Measurements from ENCODE around the gene SERPINB1. TPM values are rescaled to one million over a fixed set of nuclear protein-coding genes. Genes with fewer than 3 reads are reported as not detected.

The SERPINB1 gene
- total and polyA plus RNA-seq, 2 donors (not counting 3 experiments of a cell fraction or from before 2014, with no cell fraction given), result 6.7 to 24.0 TPM

DNA sequence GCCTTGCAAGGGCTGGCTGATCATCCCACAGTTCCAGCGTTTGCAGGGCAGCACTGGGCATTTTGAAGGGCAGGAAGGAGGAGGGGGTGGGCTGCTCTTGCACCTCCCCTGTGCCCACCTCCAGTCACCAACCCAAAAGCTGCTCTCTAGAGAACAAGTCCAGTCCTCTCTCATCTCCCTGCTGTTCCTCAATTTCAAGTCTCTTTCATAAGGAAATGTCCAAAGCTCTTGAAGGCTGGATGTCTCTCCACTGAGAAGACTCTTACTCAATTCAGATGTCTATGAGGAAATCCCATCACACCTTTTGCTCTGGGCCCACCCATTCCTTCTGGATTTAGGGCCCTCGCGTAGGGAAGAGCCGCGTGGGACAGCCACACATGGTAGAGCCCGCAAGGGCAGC is 44.8 kb downstream of the SERPINB1 start:
- H3K79me2 ChIP-seq (ENCODE audit: control insufficient read depth, insufficient read depth, low read length), result no peaks in the 10 kb centered on the region
- no TSS peak for BruUV-seq (replicated peaks)
- no peak overlapping the region for H3K9ac ChIP-seq (replicated peaks; ENCODE audit: extremely low read depth, insufficient read depth, low read length)
- DNase-seq (ENCODE audit: low read depth, low spot score) (no peak), FAIRE-seq (no peak)
- TF ChIP-seq FOS (IDR thresholded peaks at IDR 0.05; ENCODE audit: borderline replicate concordance, insufficient read depth, low read length) (no peak), MYC (IDR thresholded peaks at IDR 0.05; ENCODE audit: low read depth, low read length) (no peak)
- intact Hi-C loops (cut with micrococcal nuclease) (no loop called here), dilution Hi-C loops (cut with MboI; ENCODE audit: extremely low pct_ligation_motif_present, low sequenced_read_pairs) (no loop called here)
- no peaks in the 10 kb centered on the region for H3K9me1 ChIP-seq (replicated peaks; ENCODE audit: control insufficient read depth, extremely low read depth, insufficient read depth, low read length)
- ChIA-PET POLR2A (no interaction called here), CTCF (interaction anchor here (1.2 to 1.6 kb wide), 3 partner anchors 49 to 136 kb away, joined by 3 to 6 read pairs (median 3); no protein-coding TSS in a partner anchor)
- no peaks in the 10 kb centered on the region for H4K20me1 ChIP-seq (replicated peaks; ENCODE audit: control insufficient read depth, extremely low read depth, insufficient read depth, low read length)
- no peak overlapping the region for H3K4me2 ChIP-seq (ENCODE audit: insufficient read depth, low read length)
- no peak overlapping the region for H3K27ac ChIP-seq (ENCODE audit: insufficient read depth, low read depth, low read length)
- no peak overlapping the region for H3K4me3 ChIP-seq (replicated peaks in 1 of 3; ENCODE audit: insufficient read depth in 1 of 3, low read depth in 1 of 3, low read length in 3 of 3)
- no peaks in the 10 kb centered on the region for H3K27me3 ChIP-seq (ENCODE audit: control insufficient read depth in 2 of 2, insufficient read depth in 2 of 2, low read length in 2 of 2)
- H3K36me3 ChIP-seq (ENCODE audit: control insufficient read depth in 2 of 2, extremely low read depth in 1 of 2, insufficient read depth in 2 of 2, low read length in 2 of 2), result no peaks in the 10 kb centered on the region
- no peaks in the 10 kb centered on the region for H3K9me3 ChIP-seq (replicated peaks; ENCODE audit: control insufficient read depth, insufficient read depth, low read length)
- H2AFZ ChIP-seq (ENCODE audit: low read depth, low read length), result no peak overlapping the region
- peaks cover 15% of the 10 kb centered on the region for H3K4me1 ChIP-seq (ENCODE audit: control insufficient read depth, extremely low read depth, insufficient read depth, low read length)

- CTCF ChIA-PET, result interaction anchor here (1.3 kb wide), 1 partner anchor 50 kb away, joined by 6 read pairs; no protein-coding TSS in a partner anchor
Observed at GRCh38 chr6:2795956-2796355, 45.7 kb downstream of the SERPINB1 start.

More at GRCh38 chr6:2795956-2796355, 45.7 kb downstream of the SERPINB1 start:
- H3K9me3 ChIP-seq (replicated peaks; ENCODE audit: control insufficient read depth, insufficient read depth, low read length), result no peaks in the 10 kb centered on the region
- H3K9me1 ChIP-seq (replicated peaks; ENCODE audit: control insufficient read depth, extremely low read depth, insufficient read depth, low read length), result no peaks in the 10 kb centered on the region
- no peak for DNase-seq (ENCODE audit: low read depth, low spot score)
- H3K4me1 ChIP-seq (ENCODE audit: control insufficient read depth, extremely low read depth, insufficient read depth, low read length), result peaks cover 15% of the 10 kb centered on the region
- H3K27ac ChIP-seq (ENCODE audit: insufficient read depth, low read depth, low read length), result no peak overlapping the region
- POLR2A ChIA-PET, result interaction anchor here (0.9 kb wide), 1 partner anchor 107 kb away, joined by 3 read pairs; the partner anchor contains the start of gene SERPINB9
- no peak overlapping the region for H2AFZ ChIP-seq (ENCODE audit: low read depth, low read length)
- no peak for FAIRE-seq
- no peaks in the 10 kb centered on the region for H4K20me1 ChIP-seq (replicated peaks; ENCODE audit: control insufficient read depth, extremely low read depth, insufficient read depth, low read length)
- no TSS peak for BruUV-seq (replicated peaks)
- TF ChIP-seq POLR2AphosphoS5 (IDR thresholded peaks at IDR 0.05; ENCODE audit: insufficient read depth, low read depth, low read length) (no peak), JUN (IDR thresholded peaks at IDR 0.05; ENCODE audit: borderline replicate concordance, insufficient read depth, insufficient read length, low read depth) (no peak), GATA2 (IDR thresholded peaks at IDR 0.05; ENCODE audit: insufficient read depth, insufficient read length, low read depth, low read length) (no peak), MYC (IDR thresholded peaks at IDR 0.05; ENCODE audit: low read depth, low read length) (no peak), MAX (IDR thresholded peaks at IDR 0.05; ENCODE audit: insufficient read depth, insufficient read length) (no peak), POLR2A (IDR thresholded peaks at IDR 0.05; ENCODE audit: low read depth, low read length) (no peak), FOS (IDR thresholded peaks at IDR 0.05; ENCODE audit: borderline replicate concordance, insufficient read depth, low read length) (no peak), EZH2 (IDR thresholded peaks at IDR 0.05; ENCODE audit: borderline replicate concordance, low read depth, low read length, severe bottlenecking) (no peak)
- TF ChIP-seq, protein P1, sequence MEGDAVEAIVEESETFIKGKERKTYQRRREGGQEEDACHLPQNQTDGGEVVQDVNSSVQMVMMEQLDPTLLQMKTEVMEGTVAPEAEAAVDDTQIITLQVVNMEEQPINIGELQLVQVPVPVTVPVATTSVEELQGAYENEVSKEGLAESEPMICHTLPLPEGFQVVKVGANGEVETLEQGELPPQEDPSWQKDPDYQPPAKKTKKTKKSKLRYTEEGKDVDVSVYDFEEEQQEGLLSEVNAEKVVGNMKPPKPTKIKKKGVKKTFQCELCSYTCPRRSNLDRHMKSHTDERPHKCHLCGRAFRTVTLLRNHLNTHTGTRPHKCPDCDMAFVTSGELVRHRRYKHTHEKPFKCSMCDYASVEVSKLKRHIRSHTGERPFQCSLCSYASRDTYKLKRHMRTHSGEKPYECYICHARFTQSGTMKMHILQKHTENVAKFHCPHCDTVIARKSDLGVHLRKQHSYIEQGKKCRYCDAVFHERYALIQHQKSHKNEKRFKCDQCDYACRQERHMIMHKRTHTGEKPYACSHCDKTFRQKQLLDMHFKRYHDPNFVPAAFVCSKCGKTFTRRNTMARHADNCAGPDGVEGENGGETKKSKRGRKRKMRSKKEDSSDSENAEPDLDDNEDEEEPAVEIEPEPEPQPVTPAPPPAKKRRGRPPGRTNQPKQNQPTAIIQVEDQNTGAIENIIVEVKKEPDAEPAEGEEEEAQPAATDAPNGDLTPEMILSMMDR (IDR thresholded peaks at IDR 0.05; ENCODE audit: extremely low read depth in 1 of 2, insufficient read depth in 1 of 2, low read depth in 1 of 2, low read length in 2 of 2), result no peak
- no peak overlapping the region for H3K9ac ChIP-seq (replicated peaks; ENCODE audit: extremely low read depth, insufficient read depth, low read length)
- no peaks in the 10 kb centered on the region for H3K36me3 ChIP-seq (ENCODE audit: control insufficient read depth in 2 of 2, extremely low read depth in 1 of 2, insufficient read depth in 2 of 2, low read length in 2 of 2)
- no peaks in the 10 kb centered on the region for H3K27me3 ChIP-seq (ENCODE audit: control insufficient read depth in 2 of 2, insufficient read depth in 2 of 2, low read length in 2 of 2)
- intact Hi-C loops (cut with micrococcal nuclease), result no loop called here
- dilution Hi-C loops (cut with MboI; ENCODE audit: extremely low pct_ligation_motif_present, low sequenced_read_pairs), result no loop called here
- no peak overlapping the region for H3K4me2 ChIP-seq (ENCODE audit: insufficient read depth, low read length)
- no peaks in the 10 kb centered on the region for H3K79me2 ChIP-seq (ENCODE audit: control insufficient read depth, insufficient read depth, low read length)
- no peak overlapping the region for H3K4me3 ChIP-seq (replicated peaks in 1 of 3; ENCODE audit: insufficient read depth in 1 of 3, low read depth in 1 of 3, low read length in 3 of 3)

Data from endothelial cell of umbilical vein (primary cell).